ENCODE data around the gene ADAMTS19.

DNA sequence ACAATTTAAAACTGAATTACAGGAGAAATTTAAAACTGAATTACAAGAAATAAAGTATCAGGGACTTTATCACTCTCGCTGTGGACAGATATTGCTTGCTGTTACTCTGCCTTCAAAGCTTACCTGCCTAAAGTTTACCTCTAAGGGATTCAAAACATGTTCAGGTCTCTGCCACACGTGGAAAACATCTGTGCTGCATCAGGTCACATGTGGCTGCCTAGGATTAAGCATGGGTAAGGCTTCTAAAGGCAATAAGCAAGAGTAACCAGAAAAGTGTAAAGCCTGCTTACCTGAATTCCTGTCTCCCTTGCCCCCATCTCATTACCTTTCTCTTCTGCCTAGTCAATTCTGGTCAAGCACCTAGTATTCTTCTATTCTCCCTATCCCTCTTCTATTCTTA, 306.7 kb downstream of the ADAMTS19 start:
- TF ChIP-seq CTCF (IDR thresholded peaks at IDR 0.05) = no peak
- no peak for TF ChIP-seq POLR2A (IDR thresholded peaks at IDR 0.05)
